Measurements from ENCODE around the gene POLR3E.
"Not testable (repeated sequence)": the region's sequence is repeated elsewhere in the genome, so short reads cannot be mapped to it uniquely, and the experiment has no call there.

The POLR3E gene

GRCh38 chr16:22293137-22294106 lies 3.8 kb upstream of the POLR3E start:
- no peak for DNase-seq

DNA sequence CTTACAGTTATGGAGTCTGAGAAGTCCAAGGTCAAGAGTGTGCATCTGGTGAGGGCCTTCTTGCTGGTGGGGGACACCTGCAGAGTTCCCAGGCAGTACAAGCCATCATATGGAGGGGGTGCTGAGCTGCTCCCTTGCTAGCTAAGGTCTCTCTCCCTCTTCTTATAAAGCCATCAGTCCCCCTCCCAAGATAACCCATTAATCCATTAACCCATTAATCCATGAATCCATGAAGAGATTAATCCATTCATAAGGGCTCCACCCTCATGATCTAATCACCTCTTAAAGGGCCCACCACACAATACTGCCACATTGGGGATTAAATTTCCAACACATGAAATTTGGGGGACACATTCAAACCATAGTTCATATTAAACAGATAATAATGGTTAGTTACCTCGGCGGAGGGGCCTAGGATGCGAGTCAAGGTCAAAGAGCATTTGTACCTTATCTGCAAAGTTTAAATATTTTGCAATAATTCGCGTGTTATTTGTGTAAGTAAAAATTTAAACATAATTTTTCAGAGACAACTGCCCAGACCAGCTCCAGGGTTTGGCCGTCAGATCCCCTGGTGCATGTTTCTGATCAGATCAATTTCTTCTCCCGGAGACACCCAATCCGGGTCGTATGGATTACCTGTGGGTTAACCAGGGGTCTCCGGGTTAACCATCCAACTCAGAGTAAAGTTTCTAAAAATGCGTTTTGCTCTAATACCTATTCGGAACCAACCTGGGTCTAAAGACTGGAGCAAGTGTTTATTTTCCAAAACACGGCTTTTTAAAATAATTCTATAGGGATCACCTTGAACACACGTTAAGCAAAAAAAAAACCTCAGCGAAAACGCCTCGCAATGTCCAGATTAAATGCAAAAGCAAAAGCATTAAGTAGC lies 740 bp upstream of the POLR3E start:
- peak; percentile 12 for DNase-seq

DNA sequence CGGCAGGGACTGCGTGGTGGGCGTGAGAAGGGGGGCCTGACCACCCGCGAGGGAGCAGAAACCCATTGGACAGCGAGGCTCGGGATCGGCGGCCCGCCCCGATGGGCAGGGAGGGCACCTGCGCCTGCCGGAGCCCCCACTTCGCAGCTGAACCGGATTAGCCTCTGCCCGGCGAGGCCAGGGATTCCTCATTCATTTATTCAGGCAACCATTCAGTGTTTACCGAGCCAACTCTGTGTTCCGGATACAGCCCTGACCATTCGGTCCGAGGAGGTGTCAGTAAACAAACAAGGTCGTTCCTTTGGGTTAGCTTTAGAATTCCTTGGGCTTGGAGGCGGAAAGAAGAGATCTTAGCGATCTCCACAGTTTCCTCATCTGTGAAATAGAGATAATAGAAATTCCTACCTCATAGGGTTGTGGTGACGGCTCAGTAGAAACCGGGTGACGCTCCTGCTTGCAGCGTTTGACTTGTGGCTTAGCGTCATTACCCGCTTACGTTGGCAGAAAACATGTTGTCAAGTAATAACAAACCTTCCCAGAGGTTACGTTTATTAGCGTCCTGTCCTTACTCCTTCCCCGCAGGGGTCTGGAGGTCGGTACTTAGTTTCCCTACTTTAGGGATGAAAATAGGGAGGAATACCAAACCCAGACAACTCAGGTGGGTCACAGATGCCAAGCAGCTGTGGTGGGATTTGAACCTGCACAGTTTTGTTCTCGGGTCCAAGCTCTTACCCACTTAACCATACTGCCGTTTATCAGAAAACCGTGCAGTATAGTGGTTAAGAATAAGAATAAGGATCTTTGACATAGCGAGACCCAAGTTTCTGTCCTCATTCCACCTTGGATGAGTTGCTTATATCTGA lies 893 bp downstream of the POLR3E start:
- DNase-seq = peak; percentile 90

GRCh38 chr16:22299036-22299435 lies 1.8 kb downstream of the POLR3E start:
- DNase-seq = no peak

DNA sequence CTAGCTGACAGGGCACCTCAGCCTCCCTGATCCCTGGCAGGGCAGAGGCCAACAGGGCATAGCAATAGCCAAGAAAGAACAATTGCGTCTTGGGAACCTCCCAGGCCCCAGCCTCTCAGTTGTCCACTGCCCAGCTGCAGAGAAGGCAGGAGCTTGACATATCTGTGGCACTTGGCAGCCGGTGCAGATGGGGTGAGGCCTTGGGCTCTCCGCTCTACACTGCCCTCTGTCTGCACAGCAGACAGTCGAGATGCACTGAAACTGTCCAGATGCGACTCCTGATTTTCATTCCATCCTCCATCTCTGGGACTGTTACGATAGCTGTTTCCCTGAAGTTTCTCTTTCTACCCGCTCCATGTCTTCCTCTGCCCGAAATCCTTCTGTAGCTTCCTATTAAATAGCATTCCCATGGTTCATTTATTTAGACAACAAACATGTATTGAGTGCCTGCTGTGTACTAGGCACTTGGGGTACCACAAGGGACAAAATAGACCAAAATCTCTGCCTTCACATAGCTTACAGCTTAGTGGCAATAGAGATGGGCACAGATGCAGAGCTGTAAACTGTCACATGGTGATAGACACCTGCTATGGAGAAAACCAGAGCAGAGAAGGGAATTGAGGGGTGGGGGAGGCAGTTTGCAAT lies 3.3 kb downstream of the POLR3E start:
- DNase-seq = peak; percentile 55

DNA sequence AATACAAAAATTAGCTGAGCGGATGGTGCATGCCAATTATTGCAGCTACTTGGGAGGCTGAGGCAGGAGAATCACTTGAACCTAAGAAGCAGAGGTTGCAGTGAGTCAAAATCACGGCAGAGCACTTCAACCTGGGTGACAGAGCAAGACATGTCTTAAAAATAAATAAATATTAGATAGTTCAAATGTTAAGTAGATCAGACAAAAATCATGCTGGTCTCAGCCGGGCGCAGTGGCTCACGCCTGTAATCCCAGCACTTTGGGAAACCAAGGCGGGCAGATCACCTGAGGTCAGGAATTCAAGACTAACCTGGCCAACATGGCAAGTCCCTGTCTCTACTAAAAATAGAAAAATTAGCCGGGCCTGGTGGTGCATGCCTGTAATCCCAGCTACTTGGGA lies 4.2 kb downstream of the POLR3E start:
- not testable (repeated sequence) for DNase-seq

DNA sequence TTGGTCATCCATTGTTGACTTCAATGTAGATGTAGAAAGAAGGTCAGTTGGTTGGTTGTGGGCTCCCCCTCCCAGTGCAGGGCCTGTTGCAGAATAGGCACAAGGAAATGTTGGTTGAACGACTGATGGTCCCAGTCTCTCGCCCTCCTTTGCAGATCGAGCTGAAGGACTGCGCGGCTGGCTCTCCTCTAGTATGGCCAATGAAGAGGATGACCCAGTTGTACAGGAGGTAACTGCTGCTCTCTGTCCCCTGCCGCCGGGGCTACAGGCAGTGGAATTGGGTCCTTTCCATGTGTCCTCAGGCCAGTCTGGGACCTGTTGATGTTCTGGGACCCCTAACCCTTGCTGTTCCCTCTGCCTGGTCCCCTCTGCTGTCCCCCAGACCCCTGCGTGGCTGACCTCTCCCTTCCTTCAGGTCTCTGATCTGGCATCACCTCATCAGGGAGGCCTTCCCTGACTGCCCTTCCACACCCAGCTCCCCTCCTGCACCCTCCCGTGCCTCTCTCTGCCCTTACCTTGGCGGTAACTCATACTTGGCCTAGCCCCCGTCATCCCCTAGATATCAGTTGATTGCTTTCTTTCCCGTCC lies 5.7 kb downstream of the POLR3E start:
- DNase-seq = no peak

DNA sequence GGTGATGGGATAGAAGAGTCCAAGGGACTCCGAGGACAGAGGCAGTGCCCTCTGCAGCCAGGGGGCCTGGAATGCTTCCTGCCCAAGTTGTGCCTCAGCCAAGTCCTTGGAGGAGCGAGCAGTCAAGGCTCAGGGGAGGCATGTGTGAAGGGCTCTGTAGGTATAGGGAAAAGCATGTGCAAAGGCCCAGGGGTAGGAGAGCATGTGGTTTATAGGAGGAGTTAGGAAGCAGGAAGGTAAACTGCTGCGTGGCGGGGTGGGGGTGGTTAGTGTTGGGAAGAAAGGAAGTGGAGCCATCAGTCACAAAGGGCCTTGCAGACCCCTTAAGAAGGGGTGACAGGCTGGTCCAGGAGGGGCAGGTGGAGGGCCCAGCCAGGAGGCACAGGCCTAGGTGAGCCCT lies 7.2 kb downstream of the POLR3E start:
- no peak for DNase-seq

- no peak for DNase-seq
Measured at GRCh38 chr16:22306788-22307187, 9.6 kb downstream of the POLR3E start.

- DNase-seq = no peak
Measured at GRCh38 chr16:22307838-22308237, 10.6 kb downstream of the POLR3E start.

DNA sequence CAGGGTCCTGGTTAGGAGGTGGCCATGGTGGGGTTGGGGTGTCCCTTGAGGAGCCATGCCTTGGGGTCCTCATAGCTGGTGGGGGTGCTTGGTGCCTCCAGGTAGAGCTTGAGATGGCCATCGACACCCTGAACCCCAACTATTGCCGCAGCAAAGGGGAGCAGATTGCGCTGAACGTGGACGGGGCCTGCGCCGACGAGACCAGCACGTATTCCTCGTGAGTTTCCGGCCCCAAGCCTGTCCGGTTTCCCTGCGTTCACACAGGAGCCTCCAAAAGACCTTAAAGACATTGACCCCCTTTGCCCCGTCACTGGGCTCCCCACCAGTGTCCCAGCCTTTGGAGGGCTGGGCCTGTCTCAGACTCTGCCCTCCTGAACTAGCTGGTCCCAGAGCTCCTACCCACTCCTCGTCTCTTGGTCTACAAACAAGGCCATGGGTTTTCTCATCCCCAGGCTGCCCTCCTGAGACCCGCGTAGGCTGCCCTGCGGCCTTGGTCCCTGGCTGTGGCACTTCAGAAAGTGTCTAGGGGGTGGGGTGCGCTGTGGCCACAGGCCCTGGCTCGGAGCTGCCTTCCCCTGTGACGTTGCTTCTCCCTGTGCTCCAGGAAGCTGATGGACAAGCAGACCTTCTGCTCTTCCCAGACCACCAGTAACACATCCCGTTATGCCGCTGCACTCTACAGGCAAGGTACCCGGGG lies 11.8 kb downstream of the POLR3E start:
- DNase-seq = no peak

GRCh38 chr16:22311520-22311919 lies 14.3 kb downstream of the POLR3E start:
- no peak for DNase-seq

DNA sequence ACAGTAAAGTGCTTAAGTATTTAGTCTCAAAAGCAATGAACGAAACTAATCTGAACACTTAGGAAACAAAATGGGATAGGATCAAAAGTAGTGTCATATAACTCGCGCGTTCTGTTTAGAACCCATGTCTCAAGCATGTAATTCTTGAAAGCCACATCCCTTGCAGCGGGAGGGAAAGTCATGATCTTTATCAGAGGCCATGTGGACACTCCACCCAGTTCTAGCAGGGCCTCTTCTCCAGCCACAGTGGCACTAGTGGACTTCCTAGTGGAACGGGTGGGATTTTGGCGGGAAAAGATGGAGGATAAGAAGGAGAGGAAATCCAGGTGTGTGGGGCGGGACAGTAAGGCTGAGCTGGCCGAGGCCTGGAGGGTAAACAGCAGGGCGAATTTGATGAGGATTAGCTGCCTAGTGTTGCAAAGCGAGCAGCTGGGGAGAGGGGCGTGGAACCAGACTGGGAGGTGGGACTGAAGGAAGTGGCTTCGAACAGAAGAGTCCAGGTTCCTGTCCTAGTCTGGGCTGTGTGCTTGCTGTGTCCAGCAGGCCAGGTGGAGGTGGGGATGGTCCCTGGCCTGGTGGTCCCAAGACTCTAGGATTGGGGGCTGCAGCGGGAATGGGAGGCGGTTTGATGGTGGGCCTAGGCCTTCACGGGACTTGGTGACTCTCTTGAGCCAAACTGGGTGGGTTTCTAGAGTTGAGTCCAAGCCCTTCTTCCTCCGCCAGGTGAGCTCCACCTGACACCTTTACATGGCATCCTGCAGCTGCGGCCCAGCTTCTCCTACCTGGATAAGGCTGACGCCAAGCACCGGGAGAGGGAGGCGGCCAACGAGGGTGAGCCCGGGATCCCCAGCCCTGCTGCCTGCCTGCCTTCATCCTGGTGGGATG lies 15.9 kb downstream of the POLR3E start:
- DNase-seq = no peak

DNA sequence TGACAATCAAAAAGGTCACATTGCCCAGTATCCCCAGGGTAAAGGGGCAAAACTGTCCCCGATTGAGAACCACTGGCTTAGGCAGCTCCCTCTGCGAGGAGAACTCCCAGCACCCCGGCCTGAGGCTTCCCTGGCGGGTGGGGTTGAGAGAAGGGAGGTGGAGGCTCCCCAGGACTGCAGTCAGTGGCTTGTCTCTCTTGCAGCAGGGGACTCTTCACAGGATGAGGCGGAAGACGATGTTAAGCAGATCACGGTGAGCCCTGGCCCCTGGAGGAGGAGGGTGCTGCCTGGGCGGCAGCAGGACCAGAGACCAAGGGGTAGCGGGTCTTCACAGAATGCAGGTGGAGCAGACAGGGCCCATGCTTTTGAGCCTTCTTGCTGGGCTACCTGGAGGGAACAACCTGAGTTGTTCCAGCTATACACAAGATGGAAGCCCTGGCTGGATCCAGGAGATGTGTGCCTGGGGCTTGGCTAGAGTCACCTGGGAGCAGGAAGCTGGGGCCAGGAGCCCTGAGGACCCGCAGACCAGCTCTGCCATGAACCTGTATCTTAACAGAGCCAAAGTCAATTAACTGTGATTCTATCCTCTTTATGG lies 16.8 kb downstream of the POLR3E start:
- no peak for DNase-seq

GRCh38 chr16:22314661-22315626 lies 17.7 kb downstream of the POLR3E start:
- DNase-seq = no peak

DNA sequence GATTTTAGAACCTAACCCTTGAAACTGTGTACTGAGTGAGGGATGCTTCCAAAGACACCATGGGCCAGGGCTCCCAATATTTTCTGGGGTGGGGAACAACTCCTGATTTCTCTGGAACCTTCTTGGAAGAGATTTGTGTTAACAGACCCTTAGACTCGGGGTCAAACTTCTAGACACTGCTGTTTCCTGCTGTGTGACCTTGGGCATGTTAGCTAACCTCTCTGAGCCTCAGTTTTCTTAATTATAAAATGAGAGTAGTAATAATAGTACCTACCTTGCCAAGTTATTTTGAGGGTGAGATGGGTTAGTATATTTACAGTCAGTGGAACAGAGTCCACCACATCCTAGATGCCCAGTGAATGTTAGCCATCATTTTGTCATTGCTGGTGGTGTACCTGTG lies 18.8 kb downstream of the POLR3E start:
- no peak for DNase-seq

DNA sequence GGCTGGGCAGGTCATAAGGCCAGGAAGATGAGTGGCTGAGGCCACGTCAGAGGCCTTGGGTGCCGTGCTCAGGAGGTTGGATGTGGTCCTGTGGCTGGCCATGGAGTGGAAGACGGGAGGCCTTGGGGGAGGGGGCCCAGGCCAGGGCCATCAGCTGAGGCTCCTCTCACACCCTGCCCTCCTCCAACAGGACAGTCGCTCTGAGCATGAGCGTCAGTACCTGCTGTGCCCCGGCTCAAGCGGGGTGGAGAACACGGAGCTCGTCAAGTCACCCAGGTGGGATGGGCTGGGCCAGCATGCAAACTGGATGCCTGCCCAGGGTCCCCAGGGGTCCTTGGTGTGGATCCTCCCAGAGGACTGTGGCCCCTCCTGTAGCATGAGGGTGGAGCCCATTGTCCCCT lies 19.2 kb downstream of the POLR3E start:
- no peak for DNase-seq

GRCh38 chr16:22317001-22317530 lies 19.9 kb downstream of the POLR3E start:
- DNase-seq = no peak
